ENCODE results near the gene DRD1.
A peak's percentile ranks its signal among the peaks of the same experiment; 100 is the strongest.

The DRD1 gene

DNA sequence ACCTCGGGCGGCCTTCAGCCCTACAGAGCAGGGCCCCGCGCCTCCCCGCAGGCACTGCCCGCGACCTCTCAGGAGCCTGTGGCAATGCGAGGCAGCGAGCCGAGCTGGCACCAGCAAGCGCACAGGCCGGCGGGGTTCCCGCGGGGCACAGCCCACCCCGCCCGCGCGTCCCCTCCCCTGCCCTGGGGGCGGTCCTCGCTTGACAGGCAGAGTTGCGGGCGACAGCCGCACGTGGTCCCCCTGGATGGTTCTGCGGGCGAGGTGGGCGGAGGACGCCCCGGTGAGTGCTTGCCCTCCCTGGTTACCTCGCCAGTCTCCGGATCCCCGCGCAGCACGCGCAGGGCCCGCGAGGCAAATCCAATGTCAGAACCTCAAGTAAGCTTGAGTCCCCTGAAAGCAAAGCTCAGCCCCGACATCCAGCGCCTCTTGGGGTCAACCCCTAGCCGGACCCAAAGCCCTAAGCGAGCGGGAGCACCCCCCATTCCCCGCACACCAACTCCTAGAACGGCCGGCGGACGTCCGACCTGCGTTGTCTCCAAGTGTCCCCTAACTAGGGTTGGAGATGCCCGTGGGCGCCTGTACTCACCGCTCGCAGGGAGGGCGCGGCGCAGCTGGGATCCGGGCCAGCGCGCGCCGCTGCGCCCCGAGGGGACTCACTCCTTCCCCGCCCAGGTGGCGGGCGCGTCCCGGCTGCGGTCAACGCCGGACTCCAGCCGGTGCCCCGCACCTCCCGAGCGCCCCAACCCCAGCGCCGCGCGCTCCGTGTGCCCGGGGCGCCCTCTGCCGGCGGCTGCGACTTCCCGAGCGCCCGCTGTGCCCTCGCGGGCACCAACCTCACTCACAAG, at the start of gene DRD1:
Gene DRD1, minus strand, starts transcription at position 123 of the 845 bp plus-strand sequence. CDS start 1,083 bp downstream, outside the sequence.
- no peak for DNase-seq

DNA sequence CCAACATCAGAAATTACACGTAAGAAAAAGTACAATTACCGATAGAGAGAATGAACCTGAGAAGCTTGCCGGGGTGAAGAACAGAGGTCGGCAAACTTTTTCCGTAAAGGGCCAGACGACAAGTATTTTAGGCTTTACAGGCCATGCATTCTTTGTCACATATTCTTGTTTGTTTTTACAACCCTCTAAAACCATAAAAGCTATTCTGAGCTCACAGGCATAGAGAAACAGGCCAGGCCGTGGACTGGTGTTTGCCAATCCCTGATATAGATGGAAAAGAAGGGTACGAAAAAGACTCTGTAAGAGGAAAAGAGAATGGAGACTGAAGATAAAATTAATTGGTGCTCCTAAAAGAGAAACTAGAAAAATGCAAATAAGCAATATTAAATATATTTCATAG, 49.7 kb upstream of the DRD1 start:
- no peak for DNase-seq

DNA sequence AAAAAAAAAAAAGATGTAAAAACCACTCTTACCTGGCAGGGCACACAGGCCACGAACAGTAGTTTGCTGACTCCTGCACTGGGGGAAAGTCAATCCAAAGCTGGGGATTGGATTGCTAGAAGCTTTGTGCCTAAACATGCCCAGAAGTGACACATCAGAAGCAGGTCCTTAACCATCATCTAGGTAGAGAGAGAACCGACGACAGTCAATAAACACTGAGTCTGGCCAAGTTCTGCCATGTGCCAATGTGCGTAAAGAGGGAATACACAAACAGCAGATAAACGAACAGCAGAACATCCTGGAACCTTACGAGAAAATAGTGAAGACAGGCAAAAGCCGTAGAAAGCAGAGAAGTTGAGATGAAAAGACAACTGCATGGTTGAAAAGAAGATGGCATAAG, 49.3 kb upstream of the DRD1 start:
- no peak for DNase-seq

DNA sequence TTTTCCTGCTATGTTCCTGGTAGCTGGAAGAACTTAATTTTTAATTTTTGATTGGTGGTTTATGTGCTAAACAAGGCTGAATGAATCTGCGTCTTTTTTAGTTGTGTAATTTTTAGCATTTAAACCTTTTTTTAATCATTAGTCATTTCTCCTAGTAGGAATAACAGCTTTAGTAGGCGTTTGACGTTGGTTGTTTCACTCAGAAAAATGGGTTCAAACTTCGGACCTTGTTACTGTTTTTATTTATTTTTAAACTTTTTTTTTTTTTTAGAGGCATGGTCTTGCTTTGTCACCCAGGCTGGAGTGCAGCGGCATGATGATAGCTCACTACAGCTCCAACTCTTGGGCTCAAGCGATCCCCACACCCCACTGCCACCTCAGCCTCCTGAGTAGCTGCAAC, 47.2 kb upstream of the DRD1 start:
- no peak for DNase-seq

DNA sequence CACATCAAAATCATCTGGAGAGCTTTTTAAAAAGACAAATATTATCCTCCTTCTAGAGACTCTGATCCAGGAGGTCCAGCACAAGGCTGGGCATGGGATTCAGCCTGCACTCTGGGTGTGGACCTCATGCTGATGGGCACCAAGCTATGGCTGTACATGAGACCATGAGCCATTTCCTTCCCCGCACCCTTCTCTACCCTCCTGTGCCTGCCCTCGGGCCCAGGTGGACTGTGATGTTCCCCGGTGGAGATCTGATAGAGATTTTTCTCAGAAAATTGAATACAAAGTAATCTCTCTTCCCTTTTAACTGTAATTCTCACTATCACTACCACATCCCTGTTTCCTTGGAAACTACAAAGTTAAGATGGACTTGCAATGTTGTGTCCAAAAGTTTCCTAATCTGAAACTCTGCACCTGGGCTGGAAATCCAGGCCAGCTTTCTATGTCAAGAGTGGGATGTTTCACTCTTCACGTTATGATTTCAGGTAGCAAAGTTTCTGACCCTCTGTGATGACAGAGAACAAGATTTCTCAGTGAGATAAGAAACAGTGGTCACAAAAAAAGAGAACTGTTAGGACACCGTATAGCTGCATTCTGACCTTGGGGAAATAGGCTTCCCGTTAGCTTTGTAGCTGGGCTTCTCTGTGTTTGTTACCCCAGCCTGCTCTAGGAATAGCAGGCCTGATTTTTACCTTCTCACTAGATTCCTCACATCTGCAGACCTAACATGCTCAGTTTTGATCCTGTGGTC, 45.9 kb upstream of the DRD1 start:
- DNase-seq, result no peak

DNA sequence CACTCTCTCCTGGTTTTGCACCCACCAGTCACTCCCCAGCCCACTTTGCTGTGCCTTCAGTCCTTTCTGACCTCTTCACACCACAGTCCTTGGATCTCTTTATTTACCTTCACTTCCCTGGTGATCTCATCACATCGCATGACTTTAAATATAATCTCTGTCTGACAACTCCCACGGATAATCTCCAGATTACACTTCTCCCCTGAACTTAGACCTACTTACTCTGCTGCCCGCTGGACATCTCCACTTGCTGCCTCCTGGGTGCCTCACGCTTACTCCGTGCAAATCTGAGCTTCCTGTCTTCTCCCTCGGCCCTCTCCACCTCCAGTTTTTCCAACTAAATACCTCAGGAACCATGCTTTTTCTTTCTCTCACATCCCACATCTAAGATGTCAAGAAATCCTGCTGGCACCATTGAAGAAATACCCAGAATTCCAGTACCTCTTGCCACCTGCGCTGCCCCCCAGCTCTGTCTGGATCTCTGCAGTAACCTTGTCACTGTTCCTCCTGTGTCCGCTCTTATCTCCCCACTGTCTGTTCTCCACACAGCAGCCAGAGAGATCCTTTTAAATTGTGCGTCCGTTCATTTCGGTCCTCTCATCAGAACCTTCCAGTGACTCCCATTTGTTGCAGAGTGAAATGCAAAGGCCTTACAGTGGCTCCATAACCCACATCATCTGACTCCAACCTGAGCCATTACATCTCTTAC, 43.7 kb upstream of the DRD1 start:
- no peak for DNase-seq

DNA sequence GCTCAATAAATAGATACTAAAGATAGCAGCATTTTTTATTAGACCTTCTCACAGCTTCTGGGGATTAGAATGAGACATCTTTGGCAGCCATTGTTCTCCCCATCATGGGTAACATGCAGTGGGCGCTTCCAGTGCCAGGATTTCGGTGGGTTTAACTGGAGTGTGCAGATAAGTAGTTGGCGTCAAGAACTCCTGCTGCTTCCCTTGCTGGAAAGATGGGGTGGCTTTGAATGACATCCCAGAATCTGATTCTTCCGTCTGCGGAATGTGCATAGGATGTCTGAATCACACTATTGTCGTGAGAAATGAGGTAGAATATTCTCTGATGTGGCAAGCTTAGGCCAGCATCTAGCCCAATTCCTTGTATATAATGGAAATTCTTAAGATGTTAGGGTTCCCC, 41.6 kb upstream of the DRD1 start:
- no peak for DNase-seq

DNA sequence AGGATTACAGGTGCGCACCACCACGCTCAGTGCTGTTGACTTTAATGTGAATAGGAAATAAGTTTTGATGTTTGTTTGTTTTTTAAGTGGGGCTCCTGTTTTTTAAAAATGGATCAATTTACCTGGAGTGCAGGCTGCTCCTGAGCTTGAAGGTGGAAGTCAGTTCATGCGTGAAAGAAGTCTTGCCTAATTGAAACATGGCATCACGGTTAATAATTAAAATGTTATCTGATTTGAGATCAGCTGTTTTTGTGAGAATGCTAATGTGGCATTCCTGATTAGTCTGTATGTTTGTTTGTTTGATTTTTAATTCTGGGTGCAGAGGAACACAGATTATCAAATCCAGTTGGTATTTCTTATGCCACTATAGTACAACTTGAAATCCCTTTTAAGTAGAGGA, 40.8 kb upstream of the DRD1 start:
- no peak for DNase-seq

DNA sequence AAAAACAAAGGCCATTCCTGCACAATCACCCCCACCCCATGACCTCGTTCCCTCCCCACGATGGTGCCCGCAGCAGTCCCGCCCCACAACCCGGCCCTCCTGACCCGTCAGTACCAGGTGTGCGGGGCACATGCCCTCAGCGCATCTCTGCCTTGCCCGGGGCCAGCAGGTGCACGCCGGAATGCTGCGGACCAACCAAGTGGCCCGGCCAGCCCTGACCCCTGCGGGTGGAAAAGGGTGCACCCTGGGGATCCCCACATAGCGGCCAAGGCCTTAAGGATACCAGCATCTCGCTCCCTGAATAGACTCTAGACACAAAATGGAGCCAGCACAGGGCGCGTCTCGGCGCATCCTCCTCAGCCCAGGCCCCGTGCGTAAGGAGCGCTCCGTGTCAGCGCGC, 40.3 kb upstream of the DRD1 start:
- no peak for DNase-seq

DNA sequence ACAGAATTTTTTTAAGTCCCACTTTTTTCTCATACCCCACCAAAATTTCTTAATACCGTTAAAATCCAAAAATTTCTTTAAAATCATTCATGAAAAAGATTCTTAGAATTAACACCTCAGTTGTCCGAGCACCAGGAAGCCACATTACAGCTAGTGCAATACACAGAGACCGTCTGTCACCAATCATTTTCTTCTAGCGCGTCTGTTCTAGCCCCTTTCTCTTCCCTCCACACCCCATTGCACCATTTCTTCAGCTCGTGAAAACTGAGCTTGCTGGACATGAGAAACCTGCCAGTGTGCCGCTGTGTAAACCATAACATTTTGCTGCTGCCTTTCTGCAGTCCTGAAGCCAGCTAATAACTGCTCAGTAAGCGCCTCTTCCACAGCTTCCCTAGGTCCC, 39.4 kb upstream of the DRD1 start:
- no peak for DNase-seq

DNA sequence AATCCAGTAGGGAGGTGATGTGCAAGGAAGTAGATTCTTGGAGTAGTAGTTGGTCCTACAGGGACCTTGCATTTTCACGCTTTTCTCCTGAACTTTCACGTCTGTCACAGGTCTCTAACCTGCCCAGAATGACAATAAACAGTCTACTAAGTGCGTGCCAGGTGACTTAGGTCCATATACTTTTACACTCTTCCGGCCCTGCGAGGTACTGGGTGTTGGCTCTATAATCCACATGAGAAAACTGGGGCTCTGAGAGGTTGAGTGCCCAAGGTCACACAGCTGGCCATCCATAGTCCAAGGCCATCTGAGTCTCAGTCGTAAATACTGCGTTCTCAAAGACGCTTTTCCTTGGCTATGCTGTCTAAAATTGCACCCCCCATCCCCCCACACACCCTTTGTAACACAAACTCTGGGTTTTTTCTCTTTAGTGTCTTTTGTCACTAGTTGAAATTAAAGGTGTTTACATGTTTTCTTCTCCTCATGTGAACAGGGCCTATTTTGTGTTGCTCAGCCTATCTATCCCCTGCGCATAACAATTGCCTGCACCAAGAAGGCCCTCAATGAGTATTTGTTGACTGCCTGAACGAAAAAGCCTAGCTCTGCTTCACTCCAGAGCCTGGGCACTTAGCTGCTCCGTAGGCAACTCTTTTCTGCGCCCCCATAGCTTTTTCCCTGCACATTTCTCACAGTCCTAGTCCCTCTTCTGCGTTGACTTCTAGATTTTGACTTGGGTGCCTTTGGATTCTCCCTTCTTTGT, 35.3 kb upstream of the DRD1 start:
- DNase-seq, result no peak

DNA sequence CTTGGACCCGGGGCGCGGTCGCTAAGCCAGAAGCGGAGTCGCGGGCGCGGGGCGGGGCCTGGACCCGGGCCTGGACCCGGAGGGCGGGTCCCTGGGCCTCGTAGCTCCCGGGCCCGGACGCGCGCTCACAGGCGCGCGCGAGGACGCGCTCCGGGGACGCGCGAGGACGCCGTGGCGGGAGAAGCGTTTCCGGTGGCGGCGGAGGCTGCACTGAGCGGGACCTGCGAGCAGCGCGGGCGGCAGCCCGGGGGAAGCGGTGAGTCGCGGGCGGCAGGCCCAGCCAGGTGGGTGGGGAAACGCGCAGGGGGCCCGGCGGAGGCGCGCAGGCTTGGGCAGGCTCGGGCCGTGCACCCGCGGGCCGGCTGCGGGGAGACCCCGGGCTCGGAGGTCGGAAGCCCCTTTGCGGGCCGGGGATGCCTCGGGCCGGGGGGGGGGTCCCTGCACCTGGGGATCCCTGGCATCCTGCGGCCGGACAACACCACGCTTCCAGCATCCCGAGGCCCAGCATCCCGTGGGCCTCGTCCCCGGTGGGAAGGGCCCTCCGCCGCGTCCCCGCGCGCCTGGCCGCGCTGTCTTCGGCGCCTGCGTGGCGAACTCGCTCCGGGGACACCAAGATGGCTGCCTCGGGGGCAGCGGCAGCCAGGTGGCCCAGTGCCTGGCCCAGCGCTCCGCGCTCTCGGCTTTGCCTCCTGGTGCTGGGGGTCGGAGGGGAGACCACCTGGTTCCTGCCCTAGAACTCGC, 34.6 kb upstream of the DRD1 start, which contains the start of gene SFXN1:
Gene SFXN1, plus strand, starts transcription at position 177 of the 741 bp plus-strand sequence. CDS start 13,544 bp downstream, outside the sequence.
- peak; percentile 61 for DNase-seq

DNA sequence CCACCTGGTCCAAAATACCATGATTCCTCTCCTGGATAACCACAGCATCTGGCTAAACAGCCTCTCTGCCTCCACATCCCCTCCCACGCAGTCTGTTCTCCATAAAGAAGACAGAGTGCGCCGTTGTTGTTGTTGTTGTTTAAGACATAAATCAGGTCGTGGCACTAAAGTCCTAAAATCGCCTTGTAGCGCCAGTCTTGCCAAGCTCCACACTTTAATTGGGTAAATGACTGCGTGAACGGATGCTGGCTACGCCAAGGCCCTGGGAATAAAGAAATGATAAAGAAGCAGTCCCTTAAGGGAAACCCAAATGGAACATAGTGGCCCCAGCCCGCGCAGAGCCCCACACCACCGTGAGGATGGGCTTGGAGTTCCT, 34.0 kb upstream of the DRD1 start:
- DNase-seq, result peak; percentile 36

DNA sequence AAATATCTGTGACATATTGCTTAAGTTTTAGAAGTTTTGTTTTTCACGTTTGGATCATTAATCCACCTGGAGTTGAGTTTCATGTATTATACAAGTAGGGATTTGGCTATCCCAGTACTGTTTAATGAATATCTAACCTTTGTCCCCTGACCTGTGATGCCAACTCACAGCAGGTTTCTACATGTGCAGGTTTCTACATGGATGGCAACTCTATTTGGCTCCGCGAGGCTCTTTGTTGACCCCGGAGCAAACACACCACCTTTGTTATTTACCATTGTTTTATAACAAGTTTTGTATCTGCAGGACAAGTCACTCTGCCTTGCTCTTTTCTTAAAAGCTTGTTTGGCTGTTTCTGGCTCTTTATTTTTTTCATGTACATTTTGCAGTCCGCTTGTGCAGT, 33.5 kb upstream of the DRD1 start:
- DNase-seq, result no peak

DNA sequence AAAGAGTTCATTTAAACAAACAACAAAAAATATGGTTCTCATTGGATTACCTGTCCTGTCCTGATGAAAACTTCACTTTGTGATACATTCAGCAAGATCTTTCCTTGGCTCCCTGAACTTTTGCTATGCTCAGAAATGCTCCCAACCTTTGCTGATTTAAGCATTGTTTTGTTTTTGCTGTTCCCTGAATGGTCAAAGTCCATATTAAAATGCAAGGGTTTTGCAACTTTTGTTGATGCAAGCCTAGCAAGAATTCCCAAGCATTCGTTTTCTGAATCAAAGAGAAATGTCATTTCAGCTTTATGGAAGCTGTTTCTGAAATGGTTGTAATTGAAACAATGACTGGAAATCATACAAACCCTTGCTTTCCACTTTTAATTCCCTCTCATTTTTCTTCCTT, 31.3 kb upstream of the DRD1 start:
- DNase-seq, result no peak

DNA sequence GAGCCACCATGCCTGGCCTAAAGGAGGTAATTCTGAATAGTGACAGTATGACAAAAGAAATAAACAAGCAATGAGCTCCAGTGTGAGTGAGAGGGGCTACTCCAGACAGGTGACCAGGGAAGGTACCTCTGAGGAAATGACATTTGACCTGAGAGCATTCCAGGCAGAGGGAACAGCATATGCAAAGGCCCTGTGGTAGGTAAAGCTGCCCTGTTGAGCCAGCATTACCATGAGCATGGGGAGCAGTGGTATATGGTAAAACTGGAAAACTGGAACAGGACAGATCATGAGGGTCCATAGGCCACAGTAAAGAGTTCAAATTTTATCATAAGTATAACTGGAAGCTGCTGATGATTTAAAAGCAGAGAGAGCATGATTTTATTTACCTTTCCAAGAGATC, 28.4 kb upstream of the DRD1 start:
- DNase-seq, result no peak

DNA sequence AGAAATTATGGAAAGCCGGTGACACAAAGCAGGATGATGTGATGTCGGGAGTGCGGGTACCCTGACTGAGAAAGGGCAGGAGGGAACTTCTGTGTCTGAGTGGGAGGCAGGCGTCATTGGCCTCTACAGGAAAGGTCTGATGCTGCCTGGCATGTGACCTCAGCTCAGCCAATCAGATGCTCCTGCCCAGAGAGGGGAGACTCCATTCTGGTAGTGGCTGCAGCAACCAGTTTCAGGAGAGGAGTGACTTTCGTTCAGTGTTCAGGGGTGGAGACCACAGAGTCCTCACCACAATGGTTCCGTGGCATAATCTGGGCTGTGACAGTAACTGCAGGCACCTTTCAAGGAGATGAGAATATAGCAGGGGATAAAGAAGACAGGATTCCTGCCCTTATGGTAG, 27.6 kb upstream of the DRD1 start:
- no peak for DNase-seq

DNA sequence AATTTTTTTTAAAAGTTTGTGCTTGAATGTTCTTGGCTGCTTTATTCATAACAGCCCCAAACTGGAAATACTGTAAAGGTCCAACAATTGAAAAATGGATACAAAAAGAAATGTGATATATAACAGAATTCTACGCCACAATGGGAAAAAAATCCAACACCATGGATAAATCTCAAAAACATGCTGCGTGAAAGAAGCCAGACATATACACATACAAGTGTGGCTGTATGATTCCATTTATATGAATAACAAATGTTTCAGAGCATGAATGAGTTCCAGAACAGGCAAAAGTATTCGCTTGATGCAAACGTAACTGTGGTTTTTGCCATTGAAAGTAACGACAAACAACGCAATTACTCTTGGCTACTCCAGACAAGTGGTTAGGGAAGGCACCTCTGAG, 27.2 kb upstream of the DRD1 start:
- no peak for DNase-seq

DNA sequence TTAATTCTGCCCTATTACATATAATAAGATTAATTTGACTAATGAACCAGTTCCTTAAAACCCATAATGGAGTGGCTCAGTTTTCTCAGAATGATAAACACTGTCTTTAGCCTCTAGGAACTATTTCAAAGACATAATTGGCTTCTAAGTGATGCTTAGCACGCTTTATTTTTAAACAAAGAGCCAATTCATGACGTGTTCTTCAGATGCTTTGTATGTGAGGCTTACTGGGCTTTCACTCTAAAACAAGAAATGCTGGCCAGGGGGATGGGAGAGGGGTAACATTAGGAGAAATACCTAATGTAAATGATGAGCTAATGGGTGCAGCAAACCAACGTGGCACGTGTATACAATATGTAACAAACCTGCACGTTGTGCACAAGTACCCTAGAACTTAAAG, 26.8 kb upstream of the DRD1 start:
- peak; percentile 24 for DNase-seq

DNA sequence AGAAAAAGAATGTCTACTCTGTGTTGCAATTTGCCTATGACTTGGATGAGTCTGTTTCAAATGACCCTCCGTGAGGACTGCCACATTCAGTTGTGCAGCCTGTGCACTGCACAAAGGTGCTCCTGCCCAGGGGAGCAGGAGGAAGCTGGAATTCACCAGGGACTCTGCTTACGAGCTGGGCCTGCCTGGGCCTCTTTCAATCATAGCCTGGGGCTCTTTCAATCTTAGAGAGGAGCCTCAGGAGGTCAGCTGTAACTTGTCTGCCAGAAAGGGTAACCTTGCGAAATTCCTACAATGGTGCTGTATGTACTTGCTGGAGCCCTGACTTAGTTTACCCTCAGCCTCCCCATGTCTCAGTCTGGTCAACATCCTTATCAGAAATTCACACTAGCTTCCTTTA, 25.9 kb upstream of the DRD1 start:
- DNase-seq, result no peak

DNA sequence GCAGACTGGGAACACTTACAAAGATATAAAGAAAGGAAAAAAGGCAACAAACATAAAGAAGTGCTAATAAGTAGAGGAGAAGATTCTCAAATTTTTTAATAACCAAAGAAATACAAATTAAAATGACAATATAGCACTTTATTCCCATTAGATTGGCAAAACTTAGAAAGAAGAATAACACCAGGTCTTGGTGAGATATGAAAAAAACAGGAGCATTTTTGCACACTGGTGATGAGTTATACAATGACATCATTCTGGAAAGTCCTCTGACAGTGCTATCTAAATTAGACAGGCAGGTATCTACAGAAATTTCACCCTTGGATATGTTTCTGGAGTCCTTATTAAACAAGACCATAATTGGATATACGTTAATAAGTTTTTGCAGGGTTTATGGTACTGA, 24.9 kb upstream of the DRD1 start:
- no peak for DNase-seq

DNA sequence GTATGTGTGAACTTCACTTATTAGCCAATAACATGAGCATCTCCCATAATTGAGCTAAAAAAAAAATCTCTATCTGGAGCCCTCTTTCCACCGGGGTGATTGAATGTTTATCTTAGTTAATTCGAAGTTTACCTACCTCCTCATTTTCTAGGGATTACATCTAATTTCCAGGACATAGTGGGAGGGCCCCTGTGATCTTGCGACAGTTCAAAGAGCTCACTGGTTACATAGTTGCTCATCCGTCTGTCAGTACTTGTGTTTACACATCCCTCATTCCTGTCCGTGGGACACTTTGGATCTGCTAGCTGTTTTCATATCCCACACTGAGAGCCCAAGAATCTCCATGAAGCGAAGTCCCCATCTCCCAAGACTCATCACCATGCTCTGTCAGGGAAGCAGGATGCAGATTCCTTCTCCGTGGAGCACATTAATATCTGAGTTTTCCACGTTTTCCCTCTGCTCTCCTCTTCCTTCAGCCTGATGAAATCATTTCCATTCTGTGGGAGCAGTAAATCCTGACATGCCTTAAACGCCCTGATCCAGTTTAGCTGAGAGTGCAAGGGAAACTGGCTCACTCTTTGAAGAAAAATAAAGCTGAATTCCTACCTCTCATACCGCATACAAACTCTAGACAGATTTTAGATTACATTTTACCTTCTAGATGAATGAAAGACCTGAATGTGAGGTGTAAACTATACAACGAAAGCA, 24.2 kb upstream of the DRD1 start:
- no peak for DNase-seq
